Peyer's patch (tissue), 4 donors: Measurements from ENCODE around the gene PHC3.

Experiments
- CTCF ChIP-seq, 6 experiments: fragments of 450-650 bp in 4 of 6; fragments of 200-600 bp in 2 of 6; sonication (generic) in 1 of 6; IDR thresholded peaks; one replicate each; pipeline ENCODE4 v1.5.1; 2017 to 2019; ENCODE audit warnings: antibody characterized with exemption in 6 of 6, mild to moderate bottlenecking in 3 of 6, moderate library complexity in 1 of 6
- POLR2A ChIP-seq, 2 donors: fragments of 450-650 bp; IDR thresholded peaks; one replicate each; pipeline ENCODE4 v1.5.1; 2017; ENCODE audit warnings: antibody characterized with exemption in 2 of 2, mild to moderate bottlenecking in 2 of 2, moderate library complexity in 2 of 2

DNA sequence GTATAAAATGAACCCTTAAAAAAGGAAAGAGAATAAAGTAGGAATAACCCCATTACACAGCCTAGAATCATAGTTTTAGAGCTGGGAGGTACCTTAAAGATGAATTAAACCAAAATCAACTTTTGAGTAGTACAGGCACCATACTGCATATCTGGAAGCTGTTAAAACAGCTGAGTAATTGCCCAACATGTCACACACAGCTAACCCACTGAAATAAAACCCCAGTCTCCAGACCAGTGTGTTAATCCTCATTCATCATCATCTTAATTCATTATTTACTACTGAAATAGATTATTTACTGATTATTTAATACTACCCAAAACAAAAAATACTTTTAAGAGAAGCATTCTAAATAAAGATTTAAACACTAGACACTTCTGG is 90.9 kb downstream of the PHC3 start:
- TF ChIP-seq CTCF (IDR thresholded peaks at IDR 0.05) = no peak
- no peak for TF ChIP-seq POLR2A (IDR thresholded peaks at IDR 0.05)
